GM19395 (cell line): ENCODE data around the gene TXNL4B.
"Not testable (repeated sequence)": the region's sequence is repeated elsewhere in the genome, so short reads cannot be mapped to it uniquely, and the experiment has no call there.

Experiments
- ATAC-seq: cut with Tn5 transposase; IDR thresholded peaks from one replicate; pipeline ENCODE4 v1.9.1; 2021; ENCODE audit warnings: mild to moderate bottlenecking, moderate library complexity; ENCODE audit not compliant: unreplicated experiment

The TXNL4B gene

GRCh38 chr16:72076991-72077706, 16.3 kb downstream of the TXNL4B start:
- ATAC-seq, result not testable (repeated sequence)

- ATAC-seq, result not testable (repeated sequence)
Observed at GRCh38 chr16:72075067-72075466, 18.4 kb downstream of the TXNL4B start.

- ATAC-seq, result no peak
Observed at GRCh38 chr16:72073560-72074230, 19.7 kb downstream of the TXNL4B start.

- ATAC-seq, result no peak
Observed at GRCh38 chr16:72072514-72073342, 20.7 kb downstream of the TXNL4B start.

- ATAC-seq, result no peak
Observed at GRCh38 chr16:72068930-72069329, 24.5 kb downstream of the TXNL4B start.

- no peak for ATAC-seq
Observed at GRCh38 chr16:72066747-72067146, 26.7 kb downstream of the TXNL4B start.

- no peak for ATAC-seq
Observed at GRCh38 chr16:72064361-72064894, 29.0 kb downstream of the TXNL4B start.

GRCh38 chr16:72061564-72061963, 31.9 kb downstream of the TXNL4B start:
- no peak for ATAC-seq

GRCh38 chr16:72060405-72060804, 33.0 kb downstream of the TXNL4B start:
- ATAC-seq, result no peak

GRCh38 chr16:72059060-72059459, 34.4 kb downstream of the TXNL4B start:
- ATAC-seq, result not testable (repeated sequence)

- ATAC-seq, result not testable (repeated sequence)
Observed at GRCh38 chr16:72057313-72057712, 36.1 kb downstream of the TXNL4B start.

GRCh38 chr16:72055911-72056310, 37.5 kb downstream of the TXNL4B start:
- no peak for ATAC-seq

GRCh38 chr16:72054254-72054847, 39.1 kb downstream of the TXNL4B start, which contains the start of gene HP:
Gene HP, plus strand, starts transcription at chr16:72054505. Its CDS starts 148 bp downstream, at chr16:72054653.
- ATAC-seq, result not testable (repeated sequence)

GRCh38 chr16:72051818-72052217, 41.6 kb downstream of the TXNL4B start:
- ATAC-seq, result no peak

GRCh38 chr16:72050769-72051464, 42.5 kb downstream of the TXNL4B start:
- no peak for ATAC-seq

GRCh38 chr16:72049110-72049509, 44.3 kb downstream of the TXNL4B start:
- no peak for ATAC-seq

- no peak for ATAC-seq
Observed at GRCh38 chr16:72044825-72045359, 48.5 kb downstream of the TXNL4B start.

- no peak for ATAC-seq
Observed at GRCh38 chr16:72044296-72044695, 49.1 kb downstream of the TXNL4B start.

- no peak for ATAC-seq
Observed at GRCh38 chr16:72043539-72043938, 49.9 kb downstream of the TXNL4B start.

GRCh38 chr16:72043058-72043457, 50.4 kb downstream of the TXNL4B start:
- ATAC-seq, result no peak
